GM21723 (cell line): Measurements from ENCODE around the gene PSMA3.
A peak's percentile ranks its signal among the peaks of the same experiment; 100 is the strongest.
"Not testable (repeated sequence)": the region's sequence is repeated elsewhere in the genome, so short reads cannot be mapped to it uniquely, and the experiment has no call there.

Source experiments
- ATAC-seq: cut with Tn5 transposase; IDR thresholded peaks from one replicate; pipeline ENCODE4 v1.9.1; 2021; ENCODE audit warnings: mild to moderate bottlenecking, moderate library complexity; ENCODE audit not compliant: unreplicated experiment

Gene PSMA3

DNA sequence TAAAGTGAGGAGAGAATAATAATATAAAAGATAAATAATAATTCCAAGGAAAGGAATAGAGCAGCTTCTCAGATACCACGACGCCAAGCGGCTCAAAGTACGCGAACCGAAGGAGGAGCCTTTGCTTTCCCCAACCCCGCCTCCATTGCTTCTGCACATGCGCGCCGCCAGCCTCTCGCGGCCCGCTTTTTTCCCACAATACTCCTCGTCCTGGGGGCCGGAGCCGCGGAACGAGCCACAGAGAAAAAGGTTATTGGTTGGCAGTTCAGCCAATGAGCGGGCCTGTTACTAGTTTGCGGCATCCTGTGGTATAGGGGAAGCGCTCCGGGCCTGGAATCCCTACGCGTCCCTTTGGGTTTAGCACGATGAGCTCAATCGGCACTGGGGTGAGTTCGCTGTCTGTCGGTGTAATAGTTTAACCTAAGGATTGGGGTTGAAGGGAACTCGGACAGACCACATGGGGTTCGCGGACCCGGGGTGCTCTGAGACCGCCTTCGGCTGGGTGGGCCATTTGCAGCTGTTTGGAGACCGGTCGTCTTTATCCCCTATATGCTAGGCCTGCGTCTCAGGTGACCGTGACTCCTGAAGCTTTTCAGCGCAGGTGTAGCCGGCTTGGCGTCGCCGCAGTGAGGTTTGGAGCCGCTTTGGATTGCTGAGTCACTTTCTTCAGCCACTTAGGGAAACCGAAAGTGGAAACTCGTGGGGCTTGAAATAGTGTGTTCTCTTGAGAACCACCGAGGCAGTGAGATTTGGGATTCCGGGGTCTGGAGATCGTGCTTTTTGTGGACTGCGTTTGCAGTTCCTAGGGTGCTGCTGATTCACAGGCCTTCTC is at the start of gene PSMA3:
PSMA3 (plus strand) TSS at position 288 of the 832 bp plus-strand sequence; CDS start at position 366, 78 bp downstream.
- ATAC-seq, result peak; percentile 89

DNA sequence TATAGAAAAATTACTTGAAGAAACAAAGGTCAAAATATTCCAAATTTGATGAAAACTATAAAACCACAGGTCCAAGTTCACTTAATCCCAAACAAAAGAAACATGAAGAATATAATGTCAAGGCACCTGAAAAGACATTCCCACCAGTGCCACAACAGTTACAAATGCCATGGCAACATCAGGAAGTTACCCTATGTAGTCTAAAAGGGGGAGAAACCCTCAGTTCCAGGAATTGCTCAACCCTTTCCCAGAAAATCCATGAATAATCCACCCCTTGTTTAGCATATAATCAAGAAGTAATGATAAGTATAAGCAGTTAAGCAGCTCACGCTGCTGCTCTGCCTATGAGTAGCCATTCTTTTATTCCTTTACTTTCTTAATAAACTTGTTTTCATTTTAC is 48.4 kb upstream of the PSMA3 start:
- ATAC-seq, result no peak

DNA sequence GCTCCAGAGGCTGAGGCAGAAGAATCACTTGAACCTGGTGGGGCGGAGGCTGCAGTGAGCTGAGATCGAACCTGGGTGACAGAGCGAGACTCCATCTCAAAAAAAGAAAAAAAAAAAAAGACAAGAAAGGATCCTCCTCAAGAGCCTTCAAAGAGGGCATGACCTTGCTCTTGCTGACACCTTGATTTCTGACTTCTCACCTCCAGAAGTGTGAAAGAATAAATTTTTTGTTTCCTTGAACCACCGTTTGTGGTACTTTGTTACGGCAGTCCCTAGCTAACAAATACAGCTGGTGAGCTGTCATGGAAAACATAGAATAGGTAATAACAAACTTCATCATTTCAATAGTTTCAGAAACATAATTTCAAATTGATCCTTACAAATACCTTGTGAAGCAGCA is 46.6 kb upstream of the PSMA3 start:
- no peak for ATAC-seq

DNA sequence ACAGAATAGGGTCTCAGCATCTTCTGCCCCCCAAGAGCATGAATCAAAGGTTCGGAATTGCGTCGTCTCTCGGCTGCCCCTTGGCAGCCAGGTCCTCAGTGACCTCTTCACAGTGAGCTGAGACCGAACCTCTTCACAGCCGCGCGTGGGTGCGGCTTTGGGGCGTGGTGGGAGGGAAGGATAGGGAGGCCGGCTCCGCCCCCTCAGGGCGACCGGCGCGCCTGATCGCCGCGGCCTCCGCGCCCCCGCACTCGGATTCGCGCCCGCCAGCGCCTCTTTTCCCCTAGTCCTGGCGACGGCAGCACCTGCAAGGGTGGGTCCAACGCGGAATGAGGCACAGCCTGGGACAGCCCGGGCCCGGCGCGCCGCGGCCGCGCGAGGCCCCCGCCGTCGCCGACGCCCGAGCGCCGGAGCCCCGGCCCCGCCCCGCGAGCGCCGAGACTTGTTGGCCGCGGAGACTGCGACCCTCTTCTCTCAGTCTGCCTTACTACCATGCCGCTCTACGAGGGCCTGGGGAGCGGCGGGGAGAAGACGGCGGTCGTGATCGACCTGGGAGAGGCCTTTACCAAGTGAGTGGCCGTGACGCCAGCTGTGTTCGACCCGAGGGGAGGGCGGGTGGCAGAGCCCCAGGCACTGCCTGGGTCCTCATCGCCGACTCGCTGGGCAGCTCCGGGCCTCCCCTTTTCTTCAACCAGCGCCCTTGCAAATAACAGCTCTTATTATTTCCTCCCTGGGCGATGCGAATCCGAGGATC is 44.7 kb upstream of the PSMA3 start, which contains the start of gene ACTR10:
ACTR10 (plus strand) TSS at position 424 of the 754 bp plus-strand sequence; CDS start at position 493, 69 bp downstream.
- peak; percentile 95 for ATAC-seq

DNA sequence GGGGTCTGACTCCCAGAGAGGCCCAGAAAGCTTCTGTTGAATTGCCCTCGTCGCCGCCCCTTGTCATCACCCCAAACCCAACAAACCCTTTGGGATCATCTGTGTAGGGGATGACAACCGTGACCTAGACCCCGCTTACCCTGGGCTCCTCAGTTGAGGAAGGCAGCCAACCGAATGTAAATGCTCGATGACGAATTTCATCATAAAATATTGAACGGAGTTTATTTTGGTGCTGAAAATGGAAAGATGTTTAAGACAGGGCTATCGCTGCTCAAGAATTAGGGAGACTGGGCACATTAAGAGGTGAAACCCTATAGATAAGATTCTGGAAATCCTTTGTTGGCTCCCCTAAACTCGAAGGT is 44.2 kb upstream of the PSMA3 start:
- ATAC-seq, result peak; percentile 19

DNA sequence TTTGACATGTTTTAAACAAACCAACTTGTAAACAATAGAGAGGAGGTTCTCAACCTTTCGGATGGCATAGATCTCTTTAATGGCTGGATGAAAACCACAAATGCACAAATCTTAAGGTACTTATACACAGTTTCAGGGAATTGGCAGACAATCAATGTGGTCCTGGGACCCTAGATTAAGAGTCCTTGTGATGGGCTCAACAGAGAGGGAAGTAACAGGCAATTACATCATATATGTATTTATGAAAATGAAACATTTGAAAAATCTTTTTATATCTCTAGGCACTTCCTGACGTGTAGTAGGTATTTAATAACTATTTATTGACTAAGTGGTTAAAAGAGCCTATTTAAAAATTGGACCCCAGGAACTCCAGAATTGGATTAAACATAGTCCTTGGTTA is 43.8 kb upstream of the PSMA3 start:
- no peak for ATAC-seq

DNA sequence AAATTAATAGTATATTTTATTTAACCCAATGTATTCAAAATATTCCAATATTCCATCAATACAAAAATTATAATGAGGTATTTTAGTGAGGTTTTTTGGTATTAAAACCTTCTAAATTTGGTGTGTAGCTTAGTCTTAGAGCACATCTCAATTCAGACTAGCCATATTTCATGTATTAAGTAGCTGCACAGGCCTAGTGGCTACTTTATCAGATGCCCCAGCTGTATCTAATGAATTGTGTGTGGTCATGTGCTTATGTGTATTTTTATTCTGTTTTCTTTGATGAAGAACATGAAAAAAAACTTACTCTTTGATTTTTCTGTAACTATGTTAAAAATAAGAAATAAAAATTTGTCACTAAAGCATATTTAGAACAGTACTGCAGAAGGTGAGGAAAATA is 31.5 kb upstream of the PSMA3 start:
- no peak for ATAC-seq

DNA sequence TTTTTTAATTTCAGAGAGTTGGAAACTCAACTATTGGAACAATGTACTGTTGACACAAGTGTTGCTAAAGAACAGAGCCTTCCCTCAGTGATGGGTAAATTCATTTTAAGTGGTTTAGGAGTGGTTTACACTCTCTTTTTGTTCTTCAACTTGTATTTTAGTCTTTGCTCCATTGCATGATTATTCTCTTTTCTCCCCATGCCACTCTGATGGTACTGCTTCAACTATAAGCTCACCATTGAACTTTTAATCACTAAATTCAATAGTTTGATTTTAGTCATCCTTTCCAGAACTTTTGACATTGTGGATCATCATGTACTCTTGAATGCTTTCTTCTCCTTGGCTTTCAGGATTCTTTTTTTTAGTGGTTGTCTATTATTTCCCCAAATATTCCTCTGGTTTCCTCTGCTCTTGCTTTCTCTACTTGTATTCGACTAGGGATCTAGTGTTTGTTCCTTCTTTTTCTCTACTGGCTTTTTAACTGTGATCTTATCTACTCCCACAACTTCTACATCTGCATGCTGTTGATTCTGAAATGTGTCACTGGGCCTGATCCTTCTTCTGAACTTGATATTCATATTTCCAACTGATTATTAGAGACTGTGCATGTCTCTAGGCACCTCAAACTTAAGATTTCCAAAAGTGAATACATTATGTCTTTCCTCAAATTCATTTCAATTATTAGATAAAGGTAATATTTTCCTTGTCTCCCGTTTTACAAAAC is 29.3 kb upstream of the PSMA3 start:
- ATAC-seq, result no peak

DNA sequence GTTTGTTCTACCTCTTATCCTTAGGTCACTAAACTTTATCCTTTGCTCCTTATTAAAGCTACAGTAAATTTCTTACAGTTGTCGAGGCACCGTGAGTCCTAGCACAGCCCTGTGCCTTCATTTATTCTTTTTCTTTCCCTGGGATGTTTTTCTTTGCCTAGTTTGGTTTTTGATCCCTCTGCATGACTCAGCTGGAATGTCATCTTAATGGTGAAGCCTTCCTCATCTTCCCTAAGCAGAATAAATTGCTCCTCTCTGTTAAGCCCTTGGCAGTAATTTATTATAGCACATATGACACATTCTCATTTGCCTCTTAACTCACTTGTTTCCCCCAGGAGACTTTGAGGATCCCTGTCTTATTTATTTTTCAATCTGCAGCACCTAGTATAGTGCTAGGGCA is 28.1 kb upstream of the PSMA3 start:
- ATAC-seq, result no peak

DNA sequence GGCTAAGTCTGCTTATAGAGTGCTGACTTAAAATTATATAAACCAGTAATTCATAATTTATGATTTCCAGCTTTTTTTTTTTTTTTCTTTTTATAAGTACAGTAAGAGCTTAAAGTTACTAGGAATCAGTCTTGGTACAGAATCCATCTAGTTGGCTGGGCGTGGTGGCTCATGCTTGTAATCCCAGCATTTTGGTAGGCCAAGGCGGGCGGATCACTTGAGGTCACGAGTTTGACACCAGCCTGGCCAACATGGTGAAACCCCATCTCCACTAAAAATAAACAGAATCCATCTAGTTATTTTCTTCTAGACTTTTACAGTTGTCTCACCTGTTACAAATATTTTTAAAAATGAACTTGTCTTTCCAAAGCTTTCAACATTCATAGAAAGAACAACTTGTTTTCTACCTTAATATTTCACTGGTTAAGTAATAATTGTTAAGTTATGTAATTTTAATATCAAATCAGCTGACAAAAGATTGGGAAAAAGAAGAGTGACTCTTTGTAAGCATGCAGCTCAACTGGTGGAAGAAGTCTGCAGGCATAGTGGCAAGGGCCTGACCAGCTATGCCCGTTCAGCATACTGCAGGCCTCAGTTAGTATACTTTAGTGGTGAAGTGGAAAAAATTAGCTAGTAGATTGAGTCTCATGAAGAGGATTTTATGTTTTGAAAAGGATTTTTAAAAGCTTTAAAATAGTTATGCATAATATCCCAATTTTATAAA is 17.4 kb upstream of the PSMA3 start:
- no peak for ATAC-seq

DNA sequence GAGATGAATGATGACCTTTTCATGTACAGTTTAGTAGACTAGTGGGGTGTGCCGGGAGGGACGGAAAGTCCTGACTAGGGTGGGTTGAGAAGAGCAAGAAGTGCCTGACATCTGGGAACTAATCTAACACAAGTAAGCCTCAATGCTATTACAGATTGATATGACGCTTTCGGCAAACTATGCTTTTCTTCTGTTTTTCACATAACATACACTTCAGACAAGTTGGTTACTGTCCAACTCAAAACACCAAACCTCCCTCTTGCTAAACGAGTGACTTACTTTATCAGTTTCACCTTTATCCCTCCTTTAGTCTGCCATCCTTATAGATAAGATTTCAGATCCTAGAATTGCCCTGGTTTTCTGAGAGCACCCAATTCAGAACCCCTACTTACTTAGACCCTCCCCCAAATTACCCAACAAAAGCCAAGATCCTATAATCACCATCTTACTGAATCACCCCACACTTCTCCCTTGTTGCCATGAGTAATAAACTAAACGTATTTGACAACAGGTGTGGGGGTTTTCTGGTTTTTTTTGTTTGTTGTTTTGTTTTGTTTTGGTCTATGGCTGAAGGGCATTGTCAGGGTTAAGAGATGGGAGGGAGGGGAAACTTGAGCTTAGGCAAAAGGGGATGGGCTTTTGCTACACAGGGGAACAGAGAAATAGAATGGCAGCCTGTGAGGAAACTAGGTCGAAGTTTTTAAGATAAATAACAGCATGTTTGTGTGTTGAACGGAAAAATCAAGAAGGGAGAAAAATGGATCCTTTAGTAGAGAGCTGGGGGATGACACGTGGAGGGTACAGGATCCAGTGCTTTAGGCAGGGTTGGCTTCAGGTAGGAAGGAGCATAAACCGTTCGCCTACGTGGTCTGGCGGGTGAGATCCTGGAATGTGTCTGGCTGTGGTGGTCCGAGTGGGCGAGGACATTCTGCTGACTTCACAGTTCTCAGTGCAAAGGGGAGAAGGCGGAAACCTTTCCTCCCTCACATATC is 6.1 kb upstream of the PSMA3 start:
- ATAC-seq, result no peak

DNA sequence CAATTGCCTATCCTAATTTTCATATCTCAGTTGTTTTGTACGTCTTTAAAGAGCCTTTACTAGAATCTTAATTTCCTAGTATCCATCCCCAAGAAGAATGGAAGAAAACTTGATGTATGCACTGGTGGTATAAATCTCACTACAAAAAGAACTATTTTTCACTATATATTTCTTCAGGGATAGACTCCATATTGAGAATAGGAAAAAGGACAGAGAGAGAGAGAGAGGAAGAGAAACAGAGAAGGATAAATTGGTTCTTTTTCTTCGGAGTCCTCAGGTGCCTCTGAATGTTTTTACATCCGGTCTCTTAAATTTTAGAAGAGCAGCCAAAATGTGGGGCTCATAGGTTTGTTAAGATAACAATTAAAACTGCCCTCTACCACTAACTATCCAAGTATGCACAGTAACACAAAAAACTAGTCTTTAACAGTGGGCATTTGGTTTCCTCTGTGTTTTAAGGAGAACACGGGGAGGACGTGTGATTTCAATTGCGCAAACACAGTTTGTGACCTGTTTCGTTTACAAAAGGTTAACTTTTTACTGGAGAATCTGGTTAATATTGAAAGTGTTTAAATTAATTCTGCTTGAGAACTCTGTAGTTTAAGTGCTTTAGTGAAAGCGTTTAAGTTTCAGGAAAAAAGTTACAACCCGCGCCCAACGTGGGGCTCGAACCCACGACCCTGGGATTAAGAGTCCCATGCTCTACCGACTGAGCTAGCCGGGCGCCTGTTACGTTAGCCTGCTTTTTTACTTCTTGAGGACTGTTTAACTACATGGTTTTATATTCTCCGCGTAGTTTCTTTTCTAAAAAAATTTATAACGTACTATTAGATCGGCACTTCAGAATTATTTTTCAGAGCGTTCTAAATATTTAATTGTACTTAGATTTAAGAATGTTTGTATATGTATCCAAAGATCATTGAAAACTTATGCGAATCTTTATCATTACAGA is 5.1 kb upstream of the PSMA3 start:
- ATAC-seq, result no peak

DNA sequence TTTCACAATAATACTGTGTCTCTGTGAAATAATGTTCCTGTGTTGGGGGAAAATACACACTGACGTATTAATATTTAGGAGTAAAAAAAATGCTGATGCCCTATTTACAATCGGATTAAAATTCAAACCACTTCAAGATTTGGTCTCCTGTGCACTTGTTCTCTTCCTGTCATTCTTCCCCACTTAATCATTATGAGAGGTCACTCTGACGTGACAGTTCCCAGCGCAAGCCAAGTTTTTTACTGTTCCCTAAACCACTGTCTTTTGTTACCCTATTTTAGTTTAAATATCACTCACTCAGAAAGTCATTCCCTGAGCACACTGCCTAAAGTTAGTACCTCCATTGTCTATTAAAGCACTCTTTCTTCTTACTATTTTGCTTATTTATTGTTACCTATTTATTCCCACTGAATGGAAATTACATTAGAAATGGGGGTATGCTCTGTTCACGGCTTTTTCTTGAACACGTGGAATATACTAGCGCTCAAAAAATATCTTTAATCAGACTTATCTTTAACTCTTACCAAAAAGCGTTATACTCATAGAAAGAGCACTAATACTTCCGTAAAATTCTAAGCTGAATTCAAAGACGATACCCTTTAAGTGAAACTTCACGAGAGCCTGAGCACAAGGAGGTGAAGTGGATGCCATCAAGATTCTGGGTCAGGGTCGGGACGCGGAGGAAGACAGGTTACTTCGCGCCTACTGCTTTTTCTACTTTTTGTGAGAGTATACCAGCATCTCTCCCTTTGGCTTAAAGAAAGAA is 670 bp upstream of the PSMA3 start:
- ATAC-seq, result peak; percentile 38

DNA sequence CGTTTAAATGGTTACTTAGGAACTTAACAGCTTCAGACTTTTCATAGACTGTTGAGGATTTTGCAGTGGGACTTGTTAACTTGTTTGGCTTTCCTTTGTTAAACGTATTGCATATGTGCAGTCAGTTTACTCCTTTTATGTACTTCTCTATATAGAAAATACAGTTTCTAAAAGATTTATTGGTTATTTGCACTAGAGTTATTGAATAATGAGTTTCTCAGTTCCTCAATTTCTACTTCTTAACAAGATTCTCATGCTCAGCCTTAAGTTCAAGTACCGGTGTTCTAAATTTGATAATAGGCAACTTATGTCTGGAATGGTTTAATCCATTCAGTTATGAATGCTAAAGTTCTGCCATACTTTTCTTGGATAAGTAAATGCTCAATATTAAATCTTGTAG is 919 bp downstream of the PSMA3 start:
- no peak for ATAC-seq

DNA sequence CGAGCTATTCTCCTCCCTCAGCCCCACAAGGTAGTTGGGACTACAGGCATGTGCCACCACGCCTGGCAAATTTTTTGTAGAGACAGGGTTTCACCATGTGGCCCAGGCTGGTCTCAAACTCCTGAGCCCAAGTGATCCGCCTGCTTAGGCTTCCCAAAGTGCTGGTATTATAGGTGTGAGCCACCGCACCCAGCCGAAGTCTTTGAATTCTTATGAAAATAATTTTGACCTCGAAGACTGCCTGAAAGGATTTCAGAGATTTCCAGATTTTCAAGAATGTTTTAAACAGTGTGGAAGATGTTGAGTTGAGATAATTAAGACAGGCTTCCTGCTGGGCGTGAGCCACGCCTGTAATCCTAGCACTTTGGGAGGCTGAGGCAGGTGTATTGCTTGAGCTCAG is 5.0 kb downstream of the PSMA3 start:
- ATAC-seq, result no peak

DNA sequence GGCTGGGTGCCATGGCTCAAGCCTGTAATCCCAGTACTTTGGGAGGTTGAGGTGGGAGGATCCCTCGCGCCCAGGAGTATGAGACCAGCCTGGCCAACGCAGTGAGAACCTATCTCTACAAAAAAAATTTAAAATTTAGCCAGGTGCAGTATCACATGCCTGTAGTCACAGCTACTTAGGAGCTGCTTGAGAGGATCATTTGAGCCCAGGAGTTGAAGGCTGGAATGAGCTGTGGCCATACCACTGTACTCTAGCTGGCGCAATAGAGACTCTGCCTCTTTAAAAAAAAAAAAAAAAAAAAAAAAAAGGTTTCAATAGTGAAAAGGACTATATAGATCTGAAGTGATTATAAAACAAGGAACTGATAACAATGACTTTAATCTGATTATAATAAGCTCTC is 13.5 kb downstream of the PSMA3 start:
- no peak for ATAC-seq

DNA sequence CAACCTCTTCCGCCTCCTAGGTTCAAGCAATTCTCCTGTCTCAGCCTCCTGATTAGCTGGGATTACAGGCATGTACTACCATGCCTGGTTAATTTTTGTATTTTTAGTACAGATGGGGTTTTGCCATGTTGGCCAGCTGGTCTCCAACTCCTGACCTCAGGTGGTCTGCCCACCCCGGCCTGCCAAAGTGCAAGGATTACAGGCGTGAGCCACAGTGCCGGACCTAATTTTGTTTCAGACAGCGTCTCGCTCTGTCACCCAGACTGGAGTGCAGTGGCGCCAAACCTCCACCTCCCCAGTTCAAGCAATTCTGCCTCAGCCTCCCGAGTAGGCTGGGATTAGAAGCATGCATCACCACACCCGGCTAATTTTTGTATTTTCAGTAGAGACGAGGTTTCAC is 17.4 kb downstream of the PSMA3 start:
- ATAC-seq, result not testable (repeated sequence)

DNA sequence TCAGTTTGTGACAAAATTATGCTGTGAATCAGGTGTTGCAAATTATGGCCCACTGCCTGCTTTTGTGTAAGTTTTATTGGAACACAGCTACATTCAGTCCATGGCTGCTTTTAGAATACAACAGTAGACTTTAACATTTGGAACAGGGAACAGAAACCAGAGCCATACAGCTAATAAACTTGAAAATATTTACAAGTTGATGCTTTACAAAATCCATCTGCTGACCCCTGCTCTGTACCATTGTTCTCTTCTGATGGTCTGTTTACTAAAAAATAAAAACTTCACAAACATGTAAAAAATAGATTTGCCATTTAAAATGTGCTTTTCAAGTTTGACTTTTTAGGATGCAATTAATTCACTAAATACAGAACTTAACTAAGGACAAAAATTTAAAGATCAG is 20.8 kb downstream of the PSMA3 start:
- ATAC-seq, result no peak
